Immature natural killer cell (primary cell): ENCODE results near the gene TANC1. TPM values are rescaled to one million over a fixed set of nuclear protein-coding genes. Genes with fewer than 3 reads are reported as not detected.

Experiments
- DNase-seq, 3 donors: peaks; one replicate each; pipeline ENCODE4 v3.0.0; 2022; ENCODE audit warnings: mixed read lengths in 1 of 3
- H3K27ac Mint-ChIP-seq, 6 donors: one replicate each; pipeline ENCODE4 v1.8.0; 2020; ENCODE audit warnings: mixed read lengths in 6 of 6, mild to moderate bottlenecking in 5 of 6, inconsistent platforms in 4 of 6, moderate library complexity in 3 of 6
- H3K27me3 Mint-ChIP-seq, 3 donors: one replicate each; pipeline ENCODE4 v1.8.0; 2020 to 2021; ENCODE audit warnings: low read depth in 3 of 3, mild to moderate bottlenecking in 3 of 3, mixed read lengths in 3 of 3, moderate library complexity in 3 of 3, inconsistent platforms in 1 of 3
- H3K36me3 Mint-ChIP-seq, 3 donors: one replicate each; pipeline ENCODE4 v1.8.0; 2020; ENCODE audit warnings: mixed read lengths in 3 of 3, inconsistent platforms in 2 of 3, mild to moderate bottlenecking in 2 of 3
- H3K4me1 Mint-ChIP-seq, 2 donors: one replicate each; pipeline ENCODE4 v1.8.0; 2020; ENCODE audit warnings: inconsistent platforms in 2 of 2, mild to moderate bottlenecking in 2 of 2, mixed read lengths in 2 of 2, moderate library complexity in 1 of 2
- H3K4me3 Mint-ChIP-seq, 5 donors: one replicate each; pipeline ENCODE4 v1.8.0; 2020; ENCODE audit warnings: mild to moderate bottlenecking in 5 of 5, mixed read lengths in 5 of 5, inconsistent platforms in 3 of 5, moderate library complexity in 3 of 5
- H3K9me3 Mint-ChIP-seq, 6 donors: one replicate each; pipeline ENCODE4 v1.8.0; 2020; ENCODE audit warnings: mild to moderate bottlenecking in 6 of 6, mixed read lengths in 6 of 6, inconsistent platforms in 4 of 6, moderate library complexity in 3 of 6
- polyA plus RNA-seq, 3 donors: library from polyadenylated mRNA; unstranded; fragments of 300-500 nt; fragmentation: Illumina TruSeq; gene quantifications; one replicate each; pipeline ENCODE4 v1.2.3, GENCODE V29; 2021

Gene TANC1
- polyA plus RNA-seq, 3 donors from 2014 or later = 0.41 to 0.46 TPM; not detected in 1

- no peak for DNase-seq
- no peak overlapping the region for H3K4me3 Mint-ChIP-seq
- no peaks in the 10 kb centered on the region for H3K9me3 Mint-ChIP-seq
- no peak overlapping the region for H3K27ac Mint-ChIP-seq
- H3K4me1 Mint-ChIP-seq = no peaks in the 10 kb centered on the region
- peaks cover 0 to 2% (median 0%) of the 10 kb centered on the region in 3 donors for H3K27me3 Mint-ChIP-seq
- H3K36me3 Mint-ChIP-seq = no peaks in the 10 kb centered on the region
Observed at GRCh38 chr2:159071190-159071915, 102.9 kb downstream of the TANC1 start.

DNA sequence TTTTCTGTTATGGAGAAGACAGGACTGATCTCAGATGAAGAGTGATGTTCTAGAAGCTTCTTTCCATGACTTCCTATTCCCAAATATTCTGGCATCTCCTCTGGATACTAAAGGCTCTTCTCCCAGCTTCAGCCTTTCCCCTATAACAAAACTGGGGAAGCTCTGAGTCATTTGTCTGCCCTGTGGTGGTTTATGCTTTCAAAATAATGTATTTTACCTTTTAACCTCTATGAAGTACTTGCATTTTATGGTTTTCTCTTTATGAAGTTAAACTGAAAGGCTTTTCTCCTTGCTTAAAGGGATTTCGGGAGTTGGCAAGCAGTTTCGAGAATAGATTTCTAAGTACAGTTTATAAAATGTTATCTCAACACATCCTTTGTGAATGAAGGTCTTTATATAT lies 104.4 kb downstream of the TANC1 start:
- H3K36me3 Mint-ChIP-seq = no peaks in the 10 kb centered on the region
- peaks cover 0 to 2% (median 0%) of the 10 kb centered on the region in 3 donors for H3K27me3 Mint-ChIP-seq
- no peak overlapping the region for H3K4me3 Mint-ChIP-seq
- DNase-seq = no peak
- H3K9me3 Mint-ChIP-seq = no peaks in the 10 kb centered on the region
- no peaks in the 10 kb centered on the region for H3K4me1 Mint-ChIP-seq
- no peak overlapping the region for H3K27ac Mint-ChIP-seq

- Mint-ChIP-seq H3K36me3 (no peaks in the 10 kb centered on the region), H3K27me3 (peaks cover 0 to 2% (median 0%) of the 10 kb centered on the region in 3 donors), H3K27ac (no peak overlapping the region), H3K4me1 (no peaks in the 10 kb centered on the region), H3K9me3 (no peaks in the 10 kb centered on the region), H3K4me3 (no peak overlapping the region)
- DNase-seq = no peak
Observed at GRCh38 chr2:159073256-159073655, 104.8 kb downstream of the TANC1 start.

- Mint-ChIP-seq H3K4me3 (no peak overlapping the region), H3K36me3 (no peaks in the 10 kb centered on the region)
Observed at GRCh38 chr2:159074605-159075004, 106.2 kb downstream of the TANC1 start.

GRCh38 chr2:159075727-159076126 lies 107.3 kb downstream of the TANC1 start:
- Mint-ChIP-seq H3K4me3 (no peak overlapping the region), H3K9me3 (no peaks in the 10 kb centered on the region), H3K27me3 (peaks cover 0 to 2% (median 0%) of the 10 kb centered on the region in 3 donors), H3K27ac (no peak overlapping the region), H3K4me1 (no peaks in the 10 kb centered on the region), H3K36me3 (no peaks in the 10 kb centered on the region)
- DNase-seq = no peak

More at GRCh38 chr2:159074605-159075004, 106.2 kb downstream of the TANC1 start:
- Mint-ChIP-seq H3K4me1 (no peaks in the 10 kb centered on the region), H3K27ac (no peak overlapping the region), H3K9me3 (no peaks in the 10 kb centered on the region), H3K27me3 (peaks cover 0 to 2% (median 0%) of the 10 kb centered on the region in 3 donors)
- DNase-seq = no peak

DNA sequence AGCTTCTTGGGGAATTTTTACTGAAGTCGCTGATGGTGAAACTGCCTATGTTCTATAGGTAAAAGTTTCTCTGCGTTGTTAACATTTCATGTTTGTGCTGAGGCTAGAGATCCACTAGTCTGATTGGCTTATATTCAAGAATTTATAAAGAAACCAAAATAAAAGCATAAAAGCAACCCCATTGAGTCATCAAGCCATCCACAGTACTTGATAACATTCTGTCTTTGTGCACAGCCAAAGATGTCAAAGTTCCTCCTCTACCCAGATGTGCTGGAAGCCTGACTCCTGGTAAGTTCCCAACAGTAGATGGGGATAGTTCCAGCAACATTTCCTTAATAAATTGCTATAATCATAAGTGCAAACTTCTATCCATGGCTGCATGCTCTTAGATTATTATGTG lies 107.8 kb downstream of the TANC1 start:
- Mint-ChIP-seq H3K4me1 (no peaks in the 10 kb centered on the region), H3K4me3 (no peak overlapping the region), H3K27me3 (peaks cover 0 to 2% (median 0%) of the 10 kb centered on the region in 3 donors), H3K9me3 (no peaks in the 10 kb centered on the region), H3K27ac (no peak overlapping the region), H3K36me3 (no peaks in the 10 kb centered on the region)
- DNase-seq = no peak

- H3K27me3 Mint-ChIP-seq = peaks cover 0 to 2% (median 0%) of the 10 kb centered on the region in 3 donors
- DNase-seq = no peak
- H3K36me3 Mint-ChIP-seq = no peaks in the 10 kb centered on the region
- H3K4me1 Mint-ChIP-seq = no peaks in the 10 kb centered on the region
- H3K9me3 Mint-ChIP-seq = no peaks in the 10 kb centered on the region
- H3K27ac Mint-ChIP-seq = no peak overlapping the region
- H3K4me3 Mint-ChIP-seq = no peak overlapping the region
Observed at GRCh38 chr2:159077869-159078268, 109.4 kb downstream of the TANC1 start.

DNA sequence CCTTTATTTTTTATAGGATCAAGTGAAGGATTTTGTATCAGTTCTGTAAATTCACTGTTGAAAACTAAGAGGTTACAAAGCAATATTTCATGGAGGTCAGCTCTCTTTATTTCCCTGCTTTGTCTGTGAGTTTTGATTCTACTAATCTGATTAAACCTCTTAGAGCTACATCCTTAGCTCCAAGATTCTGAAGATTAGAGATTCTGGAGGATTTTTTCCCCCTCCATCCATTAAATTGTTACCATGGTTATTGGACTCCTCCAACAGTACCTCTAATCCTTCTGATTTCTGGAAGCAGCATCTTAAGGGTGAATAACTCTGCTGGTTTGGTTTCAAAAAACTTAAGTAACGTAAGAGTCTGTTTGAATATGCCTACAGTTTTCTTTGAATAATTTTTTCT lies 110.0 kb downstream of the TANC1 start:
- Mint-ChIP-seq H3K27ac (no peak overlapping the region), H3K4me1 (no peaks in the 10 kb centered on the region), H3K27me3 (peaks cover 0 to 2% (median 0%) of the 10 kb centered on the region in 3 donors)

DNA sequence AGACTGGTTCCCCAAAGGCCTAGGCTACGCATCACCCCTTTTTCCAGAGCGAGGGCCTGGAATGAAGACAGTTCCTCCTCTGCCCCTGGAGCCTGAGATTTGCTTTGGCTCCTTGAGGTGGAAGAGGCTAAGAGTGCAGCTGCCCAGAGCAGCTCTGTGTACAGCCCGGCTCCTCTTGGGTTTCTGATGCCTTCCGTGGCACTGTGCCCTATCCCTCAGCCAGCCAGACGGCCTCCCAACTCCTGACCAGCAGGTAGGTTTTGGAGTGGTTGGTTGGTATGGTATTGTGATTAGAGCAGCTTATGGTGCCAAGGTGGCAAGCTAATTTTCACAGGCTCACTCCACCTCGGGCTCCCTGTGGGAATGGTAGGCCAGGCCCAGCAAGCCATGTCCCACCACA lies 112.2 kb downstream of the TANC1 start:
- Mint-ChIP-seq H3K4me1 (no peaks in the 10 kb centered on the region), H3K27ac (no peak overlapping the region), H3K9me3 (no peaks in the 10 kb centered on the region), H3K36me3 (no peaks in the 10 kb centered on the region), H3K27me3 (no peaks in the 10 kb centered on the region), H3K4me3 (no peak overlapping the region)
- no peak for DNase-seq

More for the DNA sequence above, 110.0 kb downstream of the TANC1 start:
- H3K9me3 Mint-ChIP-seq = no peaks in the 10 kb centered on the region
- H3K4me3 Mint-ChIP-seq = no peak overlapping the region
- no peak for DNase-seq
- H3K36me3 Mint-ChIP-seq = no peaks in the 10 kb centered on the region

DNA sequence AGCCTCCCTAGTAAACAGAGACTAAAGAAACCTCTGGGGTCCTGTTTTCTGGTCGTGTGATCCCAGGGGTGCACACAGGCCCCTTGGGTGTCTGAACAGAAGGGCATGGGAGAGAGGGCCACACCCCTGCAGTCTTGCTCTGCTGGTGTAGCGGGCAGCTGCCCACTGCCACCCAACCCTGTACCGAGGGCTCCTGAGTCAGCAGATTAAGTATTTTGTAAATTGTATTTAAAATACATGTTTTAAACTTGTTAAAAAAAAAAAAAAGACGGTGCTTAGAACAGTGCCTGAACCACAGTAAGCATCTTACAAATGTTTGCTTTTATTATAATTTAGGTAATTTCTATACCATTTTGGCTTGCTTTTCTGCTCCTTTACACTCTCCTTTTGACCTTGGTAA lies 113.7 kb downstream of the TANC1 start:
- no peak overlapping the region for H3K4me3 Mint-ChIP-seq
- peaks cover 5 to 11% of the 10 kb centered on the region in 2 donors for H3K4me1 Mint-ChIP-seq
- no peaks in the 10 kb centered on the region for H3K36me3 Mint-ChIP-seq
- H3K9me3 Mint-ChIP-seq = no peaks in the 10 kb centered on the region
- no peaks in the 10 kb centered on the region for H3K27me3 Mint-ChIP-seq
- H3K27ac Mint-ChIP-seq = no peak overlapping the region
- DNase-seq = no peak

DNA sequence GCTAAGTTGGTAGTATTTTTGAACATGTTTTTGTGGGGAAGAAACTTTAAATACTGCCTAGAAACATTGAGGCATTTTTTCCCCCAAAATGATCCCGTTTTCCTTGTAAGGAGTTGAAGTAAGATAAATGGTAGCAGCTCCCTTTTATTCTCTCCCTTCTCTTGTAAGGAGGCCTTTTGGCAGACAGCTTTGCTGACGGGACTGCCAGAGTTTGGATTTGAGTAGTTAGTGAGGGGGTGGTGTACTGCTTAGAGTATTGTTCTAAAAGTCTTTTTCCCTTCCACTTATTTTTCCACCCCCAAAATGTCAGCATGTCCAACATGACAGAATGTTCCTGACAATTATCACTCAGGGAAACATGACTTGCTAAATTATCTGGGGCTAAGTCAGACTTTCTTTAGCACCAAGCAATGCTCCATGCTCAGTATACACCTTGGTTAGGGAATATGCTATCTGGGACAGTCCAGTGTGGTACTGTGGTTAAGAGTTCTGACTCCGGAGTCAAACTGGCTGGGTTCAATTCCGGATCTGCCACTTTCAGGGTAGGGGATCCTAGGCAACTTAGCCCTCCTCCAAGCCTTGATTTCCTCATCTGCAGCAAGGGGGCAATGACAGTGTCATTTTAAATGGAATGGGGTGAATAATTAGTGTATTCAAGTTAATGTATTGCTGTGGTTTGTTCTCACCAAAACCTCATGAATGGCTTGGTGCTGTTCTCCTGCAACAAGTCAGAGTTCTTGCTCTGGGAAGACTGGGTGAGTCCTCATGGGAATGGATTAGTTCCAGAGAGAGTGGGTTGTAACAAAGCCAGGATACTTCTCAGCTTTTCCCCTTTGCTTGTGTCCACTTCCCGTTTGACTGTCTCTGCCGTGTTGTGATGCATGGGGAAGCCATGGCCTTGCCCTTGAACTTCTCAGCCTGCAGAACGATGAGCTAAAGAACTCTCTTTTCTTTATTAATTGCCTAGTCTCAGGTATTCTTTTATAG lies 116.2 kb downstream of the TANC1 start:
- Mint-ChIP-seq H3K36me3 (no peaks in the 10 kb centered on the region), H3K4me3 (no peak overlapping the region), H3K4me1 (peaks cover 5 to 16% of the 10 kb centered on the region in 2 donors), H3K27me3 (peaks cover 0 to 1% (median 0%) of the 10 kb centered on the region in 3 donors), H3K27ac (no peak overlapping the region), H3K9me3 (no peaks in the 10 kb centered on the region)
- no peak for DNase-seq

DNA sequence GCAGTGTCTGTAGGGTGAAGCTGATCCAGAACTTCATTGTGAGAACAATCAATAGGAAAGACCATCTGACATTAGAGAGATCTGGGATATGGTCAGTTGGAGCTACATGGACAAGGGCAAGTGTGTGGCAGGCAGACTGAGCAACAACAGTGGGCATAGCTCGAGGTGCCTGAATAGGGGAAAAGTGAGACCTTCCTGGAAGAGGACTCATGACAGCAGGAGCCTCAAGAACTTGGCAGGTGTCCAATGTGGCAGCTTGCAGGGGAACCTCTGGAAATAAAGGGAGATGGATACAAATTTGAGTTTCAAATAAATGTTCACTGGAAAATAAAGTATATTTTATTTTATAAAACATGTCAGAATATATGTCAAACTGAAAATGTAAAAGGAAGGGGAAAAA lies 117.9 kb downstream of the TANC1 start:
- Mint-ChIP-seq H3K4me1 (peaks cover 16 to 28% of the 10 kb centered on the region in 2 donors), H3K4me3 (no peak overlapping the region), H3K27ac (peak overlapping the region in 1 of 6 donors; percentile 6)

DNA sequence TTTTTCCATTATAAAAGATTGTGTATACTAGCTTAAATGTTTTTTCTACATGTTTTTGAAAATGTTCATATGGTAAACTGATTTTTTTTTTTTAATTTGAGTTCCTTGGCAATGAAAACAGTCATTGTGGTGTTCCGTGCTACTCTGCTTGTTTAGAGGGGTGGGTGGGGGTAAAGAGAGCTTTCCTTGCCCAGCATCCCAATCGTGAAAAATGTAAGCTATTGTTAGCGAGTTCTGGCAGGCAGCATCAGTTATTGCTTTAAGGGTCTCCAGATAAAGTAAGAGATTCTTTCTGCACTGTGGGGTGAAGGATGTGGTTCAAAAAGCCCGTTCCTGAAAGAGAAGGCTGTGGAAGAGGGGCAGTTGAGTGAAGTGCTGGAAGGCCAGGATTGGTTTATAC lies 118.4 kb downstream of the TANC1 start:
- Mint-ChIP-seq H3K9me3 (no peaks in the 10 kb centered on the region), H3K4me3 (no peak overlapping the region), H3K27me3 (peaks cover 0 to 1% (median 0%) of the 10 kb centered on the region in 3 donors)

More for the DNA sequence above, 117.9 kb downstream of the TANC1 start:
- no peaks in the 10 kb centered on the region for H3K9me3 Mint-ChIP-seq
- no peak for DNase-seq
- H3K36me3 Mint-ChIP-seq = no peaks in the 10 kb centered on the region
- peaks cover 0 to 1% (median 0%) of the 10 kb centered on the region in 3 donors for H3K27me3 Mint-ChIP-seq

GRCh38 chr2:159088906-159089305 lies 120.5 kb downstream of the TANC1 start:
- H3K9me3 Mint-ChIP-seq = no peaks in the 10 kb centered on the region
- H3K4me1 Mint-ChIP-seq = peaks cover 36 to 53% of the 10 kb centered on the region in 2 donors
- H3K27me3 Mint-ChIP-seq = peaks cover 0 to 3% (median 2%) of the 10 kb centered on the region in 3 donors
- H3K4me3 Mint-ChIP-seq = no peak overlapping the region
- no peak for DNase-seq
- no peaks in the 10 kb centered on the region for H3K36me3 Mint-ChIP-seq
- no peak overlapping the region for H3K27ac Mint-ChIP-seq

More for the DNA sequence above, 118.4 kb downstream of the TANC1 start:
- no peak overlapping the region for H3K27ac Mint-ChIP-seq
- H3K36me3 Mint-ChIP-seq = no peaks in the 10 kb centered on the region
- DNase-seq = no peak
- peaks cover 21 to 33% of the 10 kb centered on the region in 2 donors for H3K4me1 Mint-ChIP-seq
